Tibial artery (tissue), 4 donors: ENCODE results near the gene P3H2.

ENCODE experiments used
- DNase-seq, 2 donors: peaks; one replicate each; pipeline ENCODE4 v3.0.0-alpha.2; 2019
- H3K27ac ChIP-seq, 2 donors: fragments of 200-600 bp; sonication (generic) in 1 of 2; 1 replicate in 1 of 2; 2 replicates in 1 of 2; pipeline ENCODE4 v1.5.1; 2018 to 2019; ENCODE audit warnings: mild to moderate bottlenecking in 1 of 2
- H3K27me3 ChIP-seq, 2 donors: fragments of 200-600 bp; sonication (generic) in 1 of 2; one replicate each; pipeline versions ENCODE4 v1.5.1 to v1.6.0; 2016 to 2019
- H3K36me3 ChIP-seq, 3 donors: fragments of 200-600 bp; sonication (generic) in 2 of 3; one replicate each; pipeline ENCODE4 v1.5.1; 2016 to 2019; ENCODE audit warnings: mild to moderate bottlenecking in 2 of 3
- H3K4me1 ChIP-seq, 4 donors: fragments of 200-600 bp; sonication (generic) in 2 of 4; 1 replicate in 3 of 4; 2 replicates in 1 of 4; pipeline ENCODE4 v1.5.1; 2016 to 2019
- H3K4me3 ChIP-seq, 2 donors: fragments of 200-600 bp; sonication (generic) in 1 of 2; 1 replicate in 1 of 2; 2 replicates in 1 of 2; pipeline ENCODE4 v1.5.1; 2018 to 2019; ENCODE audit warnings: mild to moderate bottlenecking in 2 of 2
- H3K9me3 ChIP-seq, 3 donors: fragments of 200-600 bp; sonication (generic) in 1 of 3; one replicate each; pipeline ENCODE4 v1.5.1; 2016 to 2019
- CTCF ChIP-seq, 2 experiments: fragments of 200-600 bp in 1 of 2; fragments of 450-650 bp in 1 of 2; IDR thresholded peaks; one replicate each; pipeline ENCODE4 v1.5.1; 2017 to 2019; ENCODE audit warnings: antibody characterized with exemption in 2 of 2, mild to moderate bottlenecking in 1 of 2, moderate library complexity in 1 of 2
- intact Hi-C: fragments of 100-400 bp; cut with DNase I; formaldehyde crosslinking; loops from one replicate; pipeline ENCODE4 v1.15.0; 2023; ENCODE audit warnings: low total_unique reads

P3H2 gene

GRCh38 chr3:189944285-189945145 is 176.2 kb downstream of the P3H2 start:
- TF ChIP-seq CTCF (IDR thresholded peaks at IDR 0.05): no peak
- no peak overlapping the region for H3K4me3 ChIP-seq
- DNase-seq: no peak
- intact Hi-C loops: no loop called here
- H3K27me3 ChIP-seq: no peaks in the 10 kb centered on the region
- no peaks in the 10 kb centered on the region for H3K9me3 ChIP-seq
- H3K36me3 ChIP-seq: no peaks in the 10 kb centered on the region
- peaks cover 0 to 9% (median 2%) of the 10 kb centered on the region in 4 donors for H3K4me1 ChIP-seq
- H3K27ac ChIP-seq: no peak overlapping the region

GRCh38 chr3:189942948-189943347 is 177.7 kb downstream of the P3H2 start:
- Histone ChIP-seq H3K36me3 (no peaks in the 10 kb centered on the region), H3K27ac (no peak overlapping the region), H3K4me1 (peaks cover 0 to 10% (median 2%) of the 10 kb centered on the region in 4 donors), H3K9me3 (no peaks in the 10 kb centered on the region), H3K4me3 (no peak overlapping the region), H3K27me3 (no peaks in the 10 kb centered on the region)
- TF ChIP-seq CTCF (IDR thresholded peaks at IDR 0.05): no peak
- no peak for DNase-seq
- intact Hi-C loops: no loop called here

- Histone ChIP-seq H3K4me1 (peaks cover 0 to 11% (median 0%) of the 10 kb centered on the region in 4 donors), H3K9me3 (no peaks in the 10 kb centered on the region), H3K27ac (no peak overlapping the region), H3K4me3 (no peak overlapping the region), H3K36me3 (no peaks in the 10 kb centered on the region), H3K27me3 (no peaks in the 10 kb centered on the region)
- no peak for TF ChIP-seq CTCF (IDR thresholded peaks at IDR 0.05)
- intact Hi-C loops: no loop called here
- DNase-seq: no peak
Measured at GRCh38 chr3:189941679-189942078, 179.0 kb downstream of the P3H2 start.

- Histone ChIP-seq H3K27me3 (no peaks in the 10 kb centered on the region), H3K4me3 (no peak overlapping the region), H3K4me1 (peaks cover 0 to 11% (median 0%) of the 10 kb centered on the region in 4 donors), H3K36me3 (no peaks in the 10 kb centered on the region), H3K9me3 (no peaks in the 10 kb centered on the region), H3K27ac (no peak overlapping the region)
- no peak for TF ChIP-seq CTCF (IDR thresholded peaks at IDR 0.05)
- DNase-seq: no peak
- intact Hi-C loops: no loop called here
Measured at GRCh38 chr3:189941125-189941524, 179.6 kb downstream of the P3H2 start.

- TF ChIP-seq CTCF (IDR thresholded peaks at IDR 0.05): no peak
- DNase-seq: no peak
- peaks cover 0 to 11% (median 0%) of the 10 kb centered on the region in 4 donors for H3K4me1 ChIP-seq
- intact Hi-C loops: no loop called here
- H3K4me3 ChIP-seq: no peak overlapping the region
- no peak overlapping the region for H3K27ac ChIP-seq
- H3K36me3 ChIP-seq: no peaks in the 10 kb centered on the region
- no peaks in the 10 kb centered on the region for H3K27me3 ChIP-seq
- no peaks in the 10 kb centered on the region for H3K9me3 ChIP-seq
Measured at GRCh38 chr3:189937302-189938127, 183.2 kb downstream of the P3H2 start.
